H1 (cell line): ENCODE measurements around the gene VCPKMT. TPM values are rescaled to one million over a fixed set of nuclear protein-coding genes. Genes with fewer than 3 reads are reported as not detected.
A peak's percentile ranks its signal among the peaks of the same experiment; 100 is the strongest.

ENCODE experiments used
- CTCF ChIA-PET: fragments of 300-600 bp; sonication (Branson Sonifier 250); formaldehyde crosslinking; loops from one replicate; lab custom pipeline; 2021; ENCODE audit not compliant: partially characterized antibody; lab: Charles Lee
- POLR2A ChIA-PET: fragments of 300-600 bp; sonication (Branson Sonifier 250); formaldehyde crosslinking; loops from one replicate; lab custom pipeline; 2021; ENCODE audit warnings: inconsistent platforms; ENCODE audit not compliant: partially characterized antibody; lab: Charles Lee
- DNase-seq, 2 experiments: peaks; one replicate each; pipeline versions ENCODE4 v3.0.0 to v3.0.0-alpha.2; 2010 to 2022; ENCODE audit warnings: low spot score in 2 of 2, low read depth in 1 of 2, mixed read lengths in 1 of 2
- FAIRE-seq: peaks from 2 replicates; lab custom pipeline; 2011; peaks lifted over from hg19 to GRCh38; lab: Jason Lieb, UNC
- H2AFZ ChIP-seq: 2 replicates; pipeline ENCODE4 v1.8.1; 2012; ENCODE audit warnings: low read length, inconsistent platforms
- H2AK5ac ChIP-seq: 2 replicates; pipeline ENCODE4 v1.6.1; 2013; ENCODE audit warnings: low read depth, low read length
- H2BK120ac ChIP-seq: replicated peaks from 2 replicates; pipeline ENCODE3; 2013; ENCODE audit warnings: low read depth, low read length, inconsistent platforms
- H2BK12ac ChIP-seq: 2 replicates; pipeline ENCODE4 v1.6.1; 2013; ENCODE audit warnings: low read depth, low read length
- H2BK15ac ChIP-seq: 2 replicates; pipeline ENCODE4 v1.6.1; 2013; ENCODE audit warnings: low read length
- H2BK20ac ChIP-seq: 2 replicates; pipeline ENCODE4 v1.6.1; 2013; ENCODE audit warnings: low read length
- H2BK5ac ChIP-seq: 2 replicates; pipeline ENCODE4 v1.6.1; 2013; ENCODE audit warnings: low read depth, low read length
- H3K14ac ChIP-seq: 2 replicates; pipeline ENCODE4 v1.6.1; 2013; ENCODE audit warnings: inconsistent platforms; ENCODE audit not compliant: insufficient read length
- H3K18ac ChIP-seq: 2 replicates; pipeline ENCODE4 v1.6.1; 2013; ENCODE audit warnings: low read length; ENCODE audit errors: extremely low read depth
- H3K23ac ChIP-seq: 2 replicates; pipeline ENCODE4 v1.6.1; 2013; ENCODE audit warnings: inconsistent platforms; ENCODE audit not compliant: insufficient read length
- H3K23me2 ChIP-seq: 2 replicates; pipeline ENCODE4 v1.6.1; 2013; ENCODE audit warnings: low read depth, low read length
- H3K27ac ChIP-seq: 2 replicates; pipeline ENCODE4 v1.6.1; 2011; ENCODE audit warnings: low read depth, low read length, inconsistent platforms
- H3K27me3 ChIP-seq, 4 experiments: replicated peaks in 1 of 4; 1 replicate in 1 of 4; 2 replicates in 3 of 4; pipeline versions ENCODE4 v1.6.1 to v1.8.1; 2011 to 2013; ENCODE audit warnings: low read length in 3 of 4, mild to moderate bottlenecking in 3 of 4, inconsistent platforms in 2 of 4, mixed read lengths in 2 of 4, moderate library complexity in 1 of 4; ENCODE audit not compliant: control insufficient read depth in 3 of 4, insufficient read depth in 3 of 4; ENCODE audit errors: extremely low read depth in 1 of 4
- H3K36me3 ChIP-seq, 4 experiments: 2 replicates each; pipeline versions ENCODE4 v1.6.1 to v1.8.1; 2011 to 2013; ENCODE audit warnings: mild to moderate bottlenecking in 4 of 4, low read length in 3 of 4, moderate library complexity in 2 of 4, control low read depth in 1 of 4, inconsistent platforms in 1 of 4; ENCODE audit not compliant: insufficient read depth in 4 of 4, control insufficient read depth in 2 of 4
- H3K4ac ChIP-seq: replicated peaks from 2 replicates; pipeline ENCODE3; 2013; ENCODE audit warnings: low read length, low read depth, mixed read lengths, inconsistent platforms; ENCODE audit not compliant: insufficient read length
- H3K4me1 ChIP-seq, 4 experiments: replicated peaks in 1 of 4; 1 replicate in 1 of 4; 2 replicates in 3 of 4; pipeline versions ENCODE4 v1.6.1 to v1.8.1; 2011 to 2013; ENCODE audit warnings: low read length in 3 of 4, inconsistent platforms in 2 of 4, mixed read lengths in 1 of 4; ENCODE audit not compliant: insufficient read depth in 4 of 4, control insufficient read depth in 3 of 4
- H3K4me2 ChIP-seq, 2 experiments: 2 replicates each; pipeline versions ENCODE4 v1.6.1 to v1.8.1; 2011 to 2013; ENCODE audit warnings: low read depth in 2 of 2, low read length in 2 of 2, control low read depth in 1 of 2, inconsistent platforms in 1 of 2, mild to moderate bottlenecking in 1 of 2; ENCODE audit not compliant: insufficient read depth in 1 of 2
- H3K4me3 ChIP-seq, 4 experiments: fragments of 200-600, 300-600 bp in 1 of 4; sonication (generic), shearing (Covaris generic), sonication (Bioruptor Twin) in 1 of 4; 2 replicates each; pipeline versions ENCODE4 v1.5.1 to v1.8.1; 2011 to 2016; ENCODE audit warnings: low read length in 4 of 4, low read depth in 3 of 4, control low read depth in 2 of 4, inconsistent platforms in 2 of 4, mild to moderate bottlenecking in 2 of 4, mixed read lengths in 1 of 4, moderate library complexity in 1 of 4; ENCODE audit not compliant: insufficient read depth in 2 of 4; ENCODE audit errors: extremely low read depth in 1 of 4
- H3K56ac ChIP-seq: replicated peaks from 2 replicates; pipeline ENCODE3; 2013; ENCODE audit warnings: low read depth, mild to moderate bottlenecking, mixed read lengths, low read length, inconsistent platforms; ENCODE audit not compliant: insufficient read length
- H3K79me1 ChIP-seq: 2 replicates; pipeline ENCODE4 v1.6.1; 2013; ENCODE audit warnings: low read depth, low read length, control low read depth
- H3K79me2 ChIP-seq, 2 experiments: 2 replicates each; pipeline versions ENCODE4 v1.6.1 to v1.8.1; 2012 to 2013; ENCODE audit warnings: low read length in 2 of 2, mild to moderate bottlenecking in 2 of 2, inconsistent platforms in 1 of 2; ENCODE audit not compliant: insufficient read depth in 2 of 2, control insufficient read depth in 1 of 2
- H3K9ac ChIP-seq, 4 experiments: replicated peaks in 1 of 4; 1 replicate in 1 of 4; 2 replicates in 3 of 4; pipeline versions ENCODE4 v1.6.1 to v1.8.1; 2011 to 2013; ENCODE audit warnings: low read depth in 3 of 4, low read length in 3 of 4, control low read depth in 2 of 4, mild to moderate bottlenecking in 2 of 4, moderate library complexity in 2 of 4, inconsistent platforms in 1 of 4; ENCODE audit errors: extremely low read depth in 1 of 4
- H3K9me3 ChIP-seq, 2 experiments: 2 replicates each; pipeline versions ENCODE4 v1.6.1 to v1.8.1; 2012 to 2013; ENCODE audit warnings: mild to moderate bottlenecking in 2 of 2, moderate library complexity in 2 of 2, control low read depth in 1 of 2, inconsistent platforms in 1 of 2, low read depth in 1 of 2, low read length in 1 of 2, mixed read lengths in 1 of 2; ENCODE audit not compliant: insufficient read depth in 2 of 2
- H4K20me1 ChIP-seq, 2 experiments: replicated peaks in 1 of 2; 2 replicates each; pipeline versions ENCODE3 to v1.8.1; 2011 to 2013; ENCODE audit warnings: inconsistent platforms in 2 of 2, low read length in 2 of 2, mild to moderate bottlenecking in 1 of 2; ENCODE audit not compliant: insufficient read depth in 2 of 2, control insufficient read depth in 1 of 2
- H4K5ac ChIP-seq: 2 replicates; pipeline ENCODE4 v1.6.1; 2013; ENCODE audit warnings: low read length, low read depth, mixed read lengths, inconsistent platforms; ENCODE audit not compliant: insufficient read length
- H4K8ac ChIP-seq: 2 replicates; pipeline ENCODE4 v1.8.0; 2013; ENCODE audit warnings: mild to moderate bottlenecking, moderate library complexity, low read length, inconsistent platforms; ENCODE audit not compliant: insufficient read depth; ENCODE audit errors: extremely low read depth
- H4K91ac ChIP-seq: replicated peaks from 2 replicates; pipeline ENCODE3; 2013; ENCODE audit warnings: low read length, mixed read lengths, inconsistent platforms; ENCODE audit not compliant: insufficient read length
- BACH1 ChIP-seq: IDR thresholded peaks from 2 replicates; pipeline ENCODE4 v1.6.1; 2012; ENCODE audit warnings: low read length, improper control_type of control experiment
- BRCA1 ChIP-seq: IDR thresholded peaks from 2 replicates; pipeline ENCODE4 v1.6.1; 2012; ENCODE audit warnings: low read depth, low read length, improper control_type of control experiment
- KDM5A ChIP-seq: fragments of 200-600 bp; IDR thresholded peaks from 2 replicates; pipeline ENCODE4 v1.7.1; 2012; ENCODE audit warnings: mild to moderate bottlenecking, low read length, inconsistent platforms, mixed read lengths
- MAFK ChIP-seq: IDR thresholded peaks from 2 replicates; pipeline ENCODE4 v1.6.1; 2012; ENCODE audit warnings: low read depth, mild to moderate bottlenecking, improper control_type of control experiment, low read length
- NRF1 ChIP-seq: IDR thresholded peaks from 2 replicates; pipeline ENCODE4 v1.6.1; 2011; ENCODE audit warnings: mild to moderate bottlenecking, low read depth, low read length, improper control_type of control experiment
- POLR2AphosphoS5 ChIP-seq: IDR thresholded peaks from 2 replicates; pipeline ENCODE4 v1.6.1; 2011; ENCODE audit warnings: low read depth, low read length
- RAD21 ChIP-seq, 2 experiments: IDR thresholded peaks in 1 of 2; conservative IDR thresholded peaks in 1 of 2; 2 replicates each; pipeline ENCODE4 v1.6.1; 2011; ENCODE audit warnings: low read depth in 2 of 2, low read length in 2 of 2, improper control_type of control experiment in 1 of 2, inconsistent platforms in 1 of 2, mild to moderate bottlenecking in 1 of 2, moderate library complexity in 1 of 2
- RBBP5 ChIP-seq: IDR thresholded peaks from 2 replicates; pipeline ENCODE4 v1.7.1; 2012; ENCODE audit warnings: low read depth, mild to moderate bottlenecking, inconsistent platforms, low read length, moderate library complexity, borderline replicate concordance
- RXRA ChIP-seq: IDR thresholded peaks from 2 replicates; pipeline ENCODE4 v1.6.1; 2011; ENCODE audit warnings: low read depth, mild to moderate bottlenecking, low read length, moderate library complexity; ENCODE audit not compliant: insufficient read depth
- SAP30 ChIP-seq: fragments of 300-600 bp; sonication (generic); IDR thresholded peaks from 2 replicates; pipeline ENCODE4 v1.7.1; 2012; ENCODE audit warnings: low read length, moderate library complexity, mild to moderate bottlenecking, inconsistent platforms; ENCODE audit not compliant: insufficient read depth, insufficient replicate concordance
- SP1 ChIP-seq: IDR thresholded peaks from 2 replicates; pipeline ENCODE4 v1.6.1; 2011; ENCODE audit warnings: low read depth, low read length
- SP2 ChIP-seq: IDR thresholded peaks from 2 replicates; pipeline ENCODE4 v1.6.1; 2012; ENCODE audit warnings: mild to moderate bottlenecking, low read length, inconsistent platforms
- TAF1 ChIP-seq: IDR thresholded peaks from 2 replicates; pipeline ENCODE4 v1.6.1; 2011; ENCODE audit warnings: mild to moderate bottlenecking, low read depth, low read length
- TBP ChIP-seq: IDR thresholded peaks from 2 replicates; pipeline ENCODE4 v1.6.1; 2011; ENCODE audit warnings: low read depth, low read length, improper control_type of control experiment
- WGBS, 2 experiments: shearing (Covaris generic) in 1 of 2; methylation state at CpG; one replicate each; pipeline versions ENCODE4 v1.1.6 to v1.1.7; 2013 to 2015; ENCODE audit warnings: low lambda C conversion rate in 2 of 2, mixed read lengths in 2 of 2, inconsistent platforms in 1 of 2, low coverage in 1 of 2, missing lambda C conversion rate in 1 of 2; ENCODE audit not compliant: insufficient replicate concordance in 2 of 2, insufficient coverage in 1 of 2, insufficient read length in 1 of 2; ENCODE audit errors: extremely low coverage in 1 of 2, missing lambda C conversion rate in 1 of 2; 5-methylcytosine and 5-hydroxymethylcytosine counted together
- polyA plus RNA-seq, 7 experiments: library from polyadenylated mRNA; depleted of rRNA in 3 of 7; stranded (reverse) in 5 of 7; unstranded in 2 of 7; fragments of >200 nt in 5 of 7; fragments of 200-250 nt in 2 of 7; gene quantifications; 1 replicate in 5 of 7; 2 replicates in 1 of 7; 4 replicates in 1 of 7; pipeline versions ENCODE4 v1.2.1 to v1.2.3, GENCODE V29; 2011 to 2013; ENCODE audit warnings: missing spikeins in 2 of 7, mixed read lengths in 2 of 7
- total RNA-seq: library from RNA; stranded (reverse); fragmentation: NEBNext Ultra II Directional; extraction: Animal tissue kit (Norgen Biotek cat#: 25700); gene quantifications from 2 replicates; pipeline ENCODE4 v1.2.1, GENCODE V29; 2021

Gene VCPKMT
- total and polyA plus RNA-seq, 2 of the 8 experiments (the other 6 are each of a cell fraction or from before 2014, with no cell fraction given), result 3.8 to 7.1 TPM

GRCh38 chr14:50100805-50101204 is 15.6 kb downstream of the VCPKMT start:
- Histone ChIP-seq H2BK5ac (no peak overlapping the region), H3K4me1 (no peaks in the 10 kb centered on the region), H3K14ac (no peak overlapping the region), H3K4me3 (no peak overlapping the region), H4K91ac (no peak overlapping the region), H2BK120ac (no peak overlapping the region), H4K8ac (no peak overlapping the region), H4K20me1 (no peaks in the 10 kb centered on the region), H4K5ac (no peak overlapping the region), H2BK15ac (no peak overlapping the region), H2BK20ac (no peak overlapping the region), H3K27me3 (no peaks in the 10 kb centered on the region), H2AFZ (no peak overlapping the region), H3K36me3 (no peaks in the 10 kb centered on the region), H3K4ac (no peak overlapping the region), H3K23me2 (no peaks in the 10 kb centered on the region), H2BK12ac (no peak overlapping the region), H3K4me2 (no peak overlapping the region), H3K79me2 (no peaks in the 10 kb centered on the region), H3K23ac (no peak overlapping the region), H3K9me3 (no peaks in the 10 kb centered on the region), H3K56ac (no peak overlapping the region), H2AK5ac (no peak overlapping the region), H3K79me1 (no peaks in the 10 kb centered on the region; the same call in 1 of the 2 replicates), H3K9ac (peak overlapping the region in 1 of 4 experiments; percentile 8; a peak in 1 of 7 replicates), H3K18ac (no peak overlapping the region), H3K27ac (no peak overlapping the region)
- FAIRE-seq (no peak), DNase-seq (no peak)
- WGBS, 2 experiments, result 74% methylated on average over 2 of the region's 2 CpGs; no CpG with 5 or more reads in 1 of the 2 experiments
- CTCF ChIA-PET, result interaction anchor here (0.9 to 2.1 kb wide), 3 partner anchors 12 to 222 kb away, joined by 3 to 10 read pairs (median 4); no protein-coding TSS in a partner anchor
- TF ChIP-seq POLR2AphosphoS5, result no peak
- no peak for TF ChIP-seq SAP30
- no peak for TF ChIP-seq TBP
- no peak for TF ChIP-seq NRF1
- no peak for TF ChIP-seq SP1
- TF ChIP-seq MAFK, result no peak
- no peak for TF ChIP-seq KDM5A
- no peak for TF ChIP-seq SP2
- no peak for TF ChIP-seq TAF1
- no peak for TF ChIP-seq RXRA
- no peak for TF ChIP-seq RBBP5
- TF ChIP-seq BRCA1, result no peak
- TF ChIP-seq BACH1, result no peak
- TF ChIP-seq RAD21 (IDR thresholded peaks at IDR 0.05 in 1 of 2, conservative IDR thresholded peaks at IDR 0.05 in 1 of 2; ENCODE audit: low read depth in 2 of 2, low read length in 2 of 2), result no peak
- POLR2A ChIA-PET, result interaction anchor here (0.9 to 1.4 kb wide), 2 partner anchors 13 to 14 kb away, joined by 3 read pairs; no protein-coding TSS in a partner anchor
